Measurements from ENCODE around the gene ABAT. TPM values are rescaled to one million over a fixed set of nuclear protein-coding genes. Genes with fewer than 3 reads are reported as not detected.

The ABAT gene
- total and polyA plus RNA-seq, 2 of the 8 experiments (the other 6 are each of a cell fraction or from before 2014, with no cell fraction given), result 6.4 to 8.4 TPM

DNA sequence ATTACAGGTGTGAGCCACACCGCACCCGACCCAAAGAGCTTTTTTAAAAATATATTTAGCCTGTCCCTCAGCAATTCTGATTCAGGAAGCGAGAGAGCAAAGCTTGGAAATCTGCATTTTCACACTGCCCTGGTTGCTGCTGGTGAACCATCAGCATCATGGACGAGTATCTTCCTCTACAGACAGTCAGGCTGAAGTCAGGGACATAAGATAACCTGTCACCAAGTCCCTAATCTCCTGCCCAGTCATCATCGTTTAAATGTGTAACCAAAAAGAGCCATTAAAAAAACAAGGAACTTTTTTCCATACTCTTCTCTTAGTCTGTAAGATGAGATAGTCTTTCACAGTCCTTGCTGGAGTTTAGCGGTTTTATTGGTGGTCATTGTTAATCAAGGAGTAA, 129.9 kb downstream of the ABAT start:
- TF ChIP-seq CHD2 (IDR thresholded peaks at IDR 0.05; ENCODE audit: low read length) (no peak), KDM4A (IDR thresholded peaks at IDR 0.05; ENCODE audit: low read depth, low read length, severe bottlenecking) (no peak), ZNF274 (IDR thresholded peaks at IDR 0.05; ENCODE audit: borderline replicate concordance, extremely low read depth, low read length) (no peak), CHD1 (IDR thresholded peaks at IDR 0.05; ENCODE audit: low read depth, low read length) (no peak), EGR1 (IDR thresholded peaks at IDR 0.05; ENCODE audit: borderline replicate concordance, low read depth, low read length) (no peak), SUZ12 (IDR thresholded peaks at IDR 0.05; ENCODE audit: low read length) (no peak), RNF2 (IDR thresholded peaks at IDR 0.05; ENCODE audit: borderline replicate concordance, low read depth, low read length, missing control alignments, poor library complexity, severe bottlenecking) (no peak), JUN (IDR thresholded peaks at IDR 0.05; ENCODE audit: low read depth, low read length) (no peak), SIRT6 (IDR thresholded peaks at IDR 0.05; ENCODE audit: low read length) (no peak), YY1 (IDR thresholded peaks at IDR 0.05; ENCODE audit: low read depth, low read length) (no peak)
- TF ChIP-seq, protein P1, sequence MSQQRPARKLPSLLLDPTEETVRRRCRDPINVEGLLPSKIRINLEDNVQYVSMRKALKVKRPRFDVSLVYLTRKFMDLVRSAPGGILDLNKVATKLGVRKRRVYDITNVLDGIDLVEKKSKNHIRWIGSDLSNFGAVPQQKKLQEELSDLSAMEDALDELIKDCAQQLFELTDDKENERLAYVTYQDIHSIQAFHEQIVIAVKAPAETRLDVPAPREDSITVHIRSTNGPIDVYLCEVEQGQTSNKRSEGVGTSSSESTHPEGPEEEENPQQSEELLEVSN (IDR thresholded peaks at IDR 0.05), result no peak
- H2AK5ac ChIP-seq (ENCODE audit: low read depth, low read length), result no peak overlapping the region
- no peak for FAIRE-seq
- no peak overlapping the region for H3K56ac ChIP-seq (replicated peaks; ENCODE audit: insufficient read length, low read depth, low read length)
- no peak overlapping the region for H3K4ac ChIP-seq (replicated peaks; ENCODE audit: insufficient read length, low read depth, low read length)
- H3K23me2 ChIP-seq (ENCODE audit: low read depth, low read length), result no peaks in the 10 kb centered on the region
- H3K27me3 ChIP-seq (replicated peaks in 1 of 4; ENCODE audit: control insufficient read depth in 3 of 4, extremely low read depth in 1 of 4, insufficient read depth in 3 of 4, low read length in 3 of 4), result no peaks in the 10 kb centered on the region
- DNase-seq (ENCODE audit: low read depth in 1 of 2, low spot score in 2 of 2), result no peak
- no peak overlapping the region for H2BK12ac ChIP-seq (ENCODE audit: low read depth, low read length)
- H2BK15ac ChIP-seq (ENCODE audit: low read length), result no peak overlapping the region
- H3K18ac ChIP-seq (ENCODE audit: extremely low read depth, low read length), result no peak overlapping the region
- H3K9me3 ChIP-seq (ENCODE audit: insufficient read depth in 2 of 2, low read depth in 1 of 2, low read length in 1 of 2), result no peaks in the 10 kb centered on the region
- H3K4me1 ChIP-seq (replicated peaks in 1 of 4; ENCODE audit: control insufficient read depth in 3 of 4, insufficient read depth in 4 of 4, low read length in 3 of 4), result no peaks in the 10 kb centered on the region
- ChIA-PET POLR2A (ENCODE audit: partially characterized antibody) (interaction anchor here (0.7 to 2.1 kb wide), 3 partner anchors 15 to 67 kb away, joined by 3 to 7 read pairs (median 7); no protein-coding TSS in a partner anchor), CTCF (ENCODE audit: partially characterized antibody) (no interaction called here)
- H2AFZ ChIP-seq (ENCODE audit: low read length), result no peak overlapping the region
- H2BK20ac ChIP-seq (ENCODE audit: low read length), result no peak overlapping the region
- no peak overlapping the region for H3K14ac ChIP-seq (ENCODE audit: insufficient read length)
- no peak overlapping the region for H3K9ac ChIP-seq (replicated peaks in 1 of 4; ENCODE audit: extremely low read depth in 1 of 4, low read depth in 3 of 4, low read length in 3 of 4)
- H2BK120ac ChIP-seq (replicated peaks; ENCODE audit: low read depth, low read length), result no peak overlapping the region
- no peak overlapping the region for H3K4me2 ChIP-seq (ENCODE audit: insufficient read depth in 1 of 2, low read depth in 2 of 2, low read length in 2 of 2)
- peaks cover 0 to 35% of the 10 kb centered on the region in 2 experiments; a peak in 3 of 4 replicates for H3K79me2 ChIP-seq (ENCODE audit: control insufficient read depth in 1 of 2, insufficient read depth in 2 of 2, low read length in 2 of 2)
- peaks cover 29 to 72% (median 58%) of the 10 kb centered on the region in 4 experiments for H3K36me3 ChIP-seq (ENCODE audit: control insufficient read depth in 2 of 4, insufficient read depth in 4 of 4, low read length in 3 of 4)
- 93% methylated on average over 6 of the region's 6 CpGs; no CpG with 5 or more reads in 1 of the 2 experiments for WGBS, 2 experiments (ENCODE audit: extremely low coverage in 1 of 2, insufficient coverage in 1 of 2, insufficient read length in 1 of 2, insufficient replicate concordance in 2 of 2, low coverage in 1 of 2, low lambda C conversion rate in 2 of 2, missing lambda C conversion rate in 1 of 2)
- H3K4me3 ChIP-seq (ENCODE audit: extremely low read depth in 1 of 4, insufficient read depth in 2 of 4, low read depth in 3 of 4, low read length in 4 of 4), result no peak overlapping the region
- H4K5ac ChIP-seq (ENCODE audit: insufficient read length, low read depth, low read length), result no peak overlapping the region
- H2BK5ac ChIP-seq (ENCODE audit: low read depth, low read length), result no peak overlapping the region
- H3K27ac ChIP-seq (ENCODE audit: low read depth, low read length), result no peak overlapping the region
- no peak overlapping the region for H4K91ac ChIP-seq (replicated peaks; ENCODE audit: insufficient read length, low read length)
- no peak overlapping the region for H3K23ac ChIP-seq (ENCODE audit: insufficient read length)
- peaks cover 2% of the 10 kb centered on the region for H3K79me1 ChIP-seq (ENCODE audit: low read depth, low read length)
- no peak overlapping the region for H4K8ac ChIP-seq (ENCODE audit: extremely low read depth, insufficient read depth, low read length)
- peaks cover 2 to 5% of the 10 kb centered on the region in 2 experiments for H4K20me1 ChIP-seq (replicated peaks in 1 of 2; ENCODE audit: control insufficient read depth in 1 of 2, insufficient read depth in 2 of 2, low read length in 2 of 2)
